Thyroid gland (tissue), 4 donors: Measurements from ENCODE around the gene BACH2.

Experiments used
- CTCF ChIP-seq, 6 experiments: fragments of 200-600 bp in 3 of 6; fragments of 450-650 bp in 3 of 6; sonication (generic) in 3 of 6; IDR thresholded peaks; one replicate each; pipeline ENCODE4 v1.5.1; 2016 to 2019; ENCODE audit warnings: antibody characterized with exemption in 6 of 6, mild to moderate bottlenecking in 2 of 6, inconsistent platforms in 1 of 6, moderate library complexity in 1 of 6
- POLR2A ChIP-seq, 2 donors: fragments of 450-650 bp; IDR thresholded peaks; one replicate each; pipeline ENCODE4 v1.6.1; 2017; ENCODE audit warnings: antibody characterized with exemption in 2 of 2, mild to moderate bottlenecking in 2 of 2, moderate library complexity in 1 of 2

DNA sequence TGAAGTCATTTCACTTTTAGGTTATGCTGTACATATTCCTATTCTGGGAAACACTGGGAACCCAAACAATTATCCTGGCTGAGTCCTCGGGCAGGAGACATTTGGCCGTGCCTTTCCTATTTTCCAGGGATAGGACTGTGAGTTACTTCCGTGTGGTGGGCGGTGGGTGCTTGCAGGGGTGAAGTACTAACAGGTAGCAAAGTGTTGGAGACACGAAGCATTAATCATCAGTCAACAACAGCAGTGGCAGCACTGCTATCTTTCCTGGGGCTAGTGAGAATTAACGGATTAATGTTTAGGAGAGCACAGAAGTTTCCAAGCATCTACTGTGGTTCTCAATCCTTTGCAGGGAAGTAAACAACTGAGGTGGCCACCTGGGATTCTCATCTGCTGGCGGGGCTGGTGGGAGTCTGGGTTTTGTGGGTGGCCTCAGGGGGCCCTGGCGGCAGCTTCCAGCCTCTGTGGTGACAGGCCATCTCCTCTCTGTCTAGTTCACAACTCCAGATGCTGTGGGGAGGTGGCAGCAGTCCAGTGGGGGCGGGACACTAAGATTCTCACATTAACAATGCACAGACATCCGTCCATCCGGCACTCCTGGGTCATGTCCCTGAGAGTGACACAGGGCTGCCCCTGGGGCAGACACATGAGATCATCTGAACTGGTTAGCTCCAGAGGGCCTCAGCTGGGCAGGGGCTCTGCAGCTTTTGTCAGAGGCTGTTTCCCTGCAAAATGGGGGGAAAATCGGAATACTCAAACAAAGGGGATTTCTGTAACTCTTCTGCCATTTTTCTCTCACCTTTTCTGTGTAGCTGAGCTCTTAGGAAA is 311.5 kb downstream of the BACH2 start:
- TF ChIP-seq CTCF (IDR thresholded peaks at IDR 0.05) (no peak), POLR2A (IDR thresholded peaks at IDR 0.05) (no peak)
